ENCODE measurements around the gene HMGN3. TPM values are rescaled to one million over a fixed set of nuclear protein-coding genes. Genes with fewer than 3 reads are reported as not detected.

Gene HMGN3
- total RNA-seq, 1 donor from 2014 or later = 42.3 TPM

- Histone ChIP-seq H3K27me3 (ENCODE audit: control insufficient read depth in 3 of 3, insufficient read depth in 3 of 3, low read length in 3 of 3) (no peaks in the 10 kb centered on the region), H3K4me1 (ENCODE audit: control insufficient read depth in 3 of 3, insufficient read depth in 3 of 3, low read length in 3 of 3) (no peaks in the 10 kb centered on the region), H3K9me3 (ENCODE audit: control insufficient read depth in 3 of 3, low read length in 3 of 3) (no peaks in the 10 kb centered on the region), H3K9ac (ENCODE audit: low read depth in 1 of 3, low read length in 3 of 3) (no peak overlapping the region), H3K27ac (ENCODE audit: low read depth, low read length) (no peak overlapping the region), H3K4me3 (ENCODE audit: low read length in 3 of 3) (no peak overlapping the region), H3K36me3 (ENCODE audit: control insufficient read depth in 3 of 3, insufficient read depth in 3 of 3, low read length in 3 of 3) (no peaks in the 10 kb centered on the region)
Observed at GRCh38 chr6:79168695-79168980, 65.8 kb downstream of the HMGN3 start.

- H3K27ac ChIP-seq (ENCODE audit: low read depth, low read length) = no peak overlapping the region
- no peaks in the 10 kb centered on the region for H3K9me3 ChIP-seq (ENCODE audit: control insufficient read depth in 3 of 3, low read length in 3 of 3)
- no peak overlapping the region for H3K9ac ChIP-seq (ENCODE audit: low read depth in 1 of 3, low read length in 3 of 3)
- H3K36me3 ChIP-seq (ENCODE audit: control insufficient read depth in 3 of 3, insufficient read depth in 3 of 3, low read length in 3 of 3) = no peaks in the 10 kb centered on the region
- H3K4me1 ChIP-seq (ENCODE audit: control insufficient read depth in 3 of 3, insufficient read depth in 3 of 3, low read length in 3 of 3) = no peaks in the 10 kb centered on the region
- no peaks in the 10 kb centered on the region for H3K27me3 ChIP-seq (ENCODE audit: control insufficient read depth in 3 of 3, insufficient read depth in 3 of 3, low read length in 3 of 3)
- H3K4me3 ChIP-seq (ENCODE audit: low read length in 3 of 3) = no peak overlapping the region
Observed at GRCh38 chr6:79167931-79168694, 66.4 kb downstream of the HMGN3 start.

- H3K9ac ChIP-seq (ENCODE audit: low read depth in 1 of 3, low read length in 3 of 3) = no peak overlapping the region
- no peaks in the 10 kb centered on the region for H3K36me3 ChIP-seq (ENCODE audit: control insufficient read depth in 3 of 3, insufficient read depth in 3 of 3, low read length in 3 of 3)
- H3K4me3 ChIP-seq (ENCODE audit: low read length in 3 of 3) = no peak overlapping the region
- H3K27me3 ChIP-seq (ENCODE audit: control insufficient read depth in 3 of 3, insufficient read depth in 3 of 3, low read length in 3 of 3) = no peaks in the 10 kb centered on the region
- no peaks in the 10 kb centered on the region for H3K4me1 ChIP-seq (ENCODE audit: control insufficient read depth in 3 of 3, insufficient read depth in 3 of 3, low read length in 3 of 3)
- H3K27ac ChIP-seq (ENCODE audit: low read depth, low read length) = no peak overlapping the region
- H3K9me3 ChIP-seq (ENCODE audit: control insufficient read depth in 3 of 3, low read length in 3 of 3) = no peaks in the 10 kb centered on the region
Observed at GRCh38 chr6:79159846-79160245, 74.6 kb downstream of the HMGN3 start.

- no peaks in the 10 kb centered on the region for H3K4me1 ChIP-seq (ENCODE audit: control insufficient read depth in 3 of 3, insufficient read depth in 3 of 3, low read length in 3 of 3)
- no peak overlapping the region for H3K4me3 ChIP-seq (ENCODE audit: low read length in 3 of 3)
- H3K9ac ChIP-seq (ENCODE audit: low read depth in 1 of 3, low read length in 3 of 3) = no peak overlapping the region
- H3K27me3 ChIP-seq (ENCODE audit: control insufficient read depth in 3 of 3, insufficient read depth in 3 of 3, low read length in 3 of 3) = no peaks in the 10 kb centered on the region
- H3K9me3 ChIP-seq (ENCODE audit: control insufficient read depth in 3 of 3, low read length in 3 of 3) = no peaks in the 10 kb centered on the region
- H3K27ac ChIP-seq (ENCODE audit: low read depth, low read length) = no peak overlapping the region
- no peaks in the 10 kb centered on the region for H3K36me3 ChIP-seq (ENCODE audit: control insufficient read depth in 3 of 3, insufficient read depth in 3 of 3, low read length in 3 of 3)
Observed at GRCh38 chr6:79158856-79159516, 75.5 kb downstream of the HMGN3 start.

GRCh38 chr6:79157961-79158644, 76.4 kb downstream of the HMGN3 start:
- Histone ChIP-seq H3K27ac (ENCODE audit: low read depth, low read length) (no peak overlapping the region), H3K9ac (ENCODE audit: low read depth in 1 of 3, low read length in 3 of 3) (no peak overlapping the region), H3K27me3 (ENCODE audit: control insufficient read depth in 3 of 3, insufficient read depth in 3 of 3, low read length in 3 of 3) (no peaks in the 10 kb centered on the region), H3K36me3 (ENCODE audit: control insufficient read depth in 3 of 3, insufficient read depth in 3 of 3, low read length in 3 of 3) (no peaks in the 10 kb centered on the region), H3K4me3 (ENCODE audit: low read length in 3 of 3) (no peak overlapping the region), H3K4me1 (ENCODE audit: control insufficient read depth in 3 of 3, insufficient read depth in 3 of 3, low read length in 3 of 3) (no peaks in the 10 kb centered on the region), H3K9me3 (ENCODE audit: control insufficient read depth in 3 of 3, low read length in 3 of 3) (no peaks in the 10 kb centered on the region)

- no peaks in the 10 kb centered on the region for H3K9me3 ChIP-seq (ENCODE audit: control insufficient read depth in 3 of 3, low read length in 3 of 3)
- H3K27ac ChIP-seq (ENCODE audit: low read depth, low read length) = no peak overlapping the region
- H3K4me1 ChIP-seq (ENCODE audit: control insufficient read depth in 3 of 3, insufficient read depth in 3 of 3, low read length in 3 of 3) = peaks cover 0 to 7% (median 3%) of the 10 kb centered on the region in 3 donors
- no peak overlapping the region for H3K4me3 ChIP-seq (ENCODE audit: low read length in 3 of 3)
- H3K27me3 ChIP-seq (ENCODE audit: control insufficient read depth in 3 of 3, insufficient read depth in 3 of 3, low read length in 3 of 3) = no peaks in the 10 kb centered on the region
- no peak overlapping the region for H3K9ac ChIP-seq (ENCODE audit: low read depth in 1 of 3, low read length in 3 of 3)
- H3K36me3 ChIP-seq (ENCODE audit: control insufficient read depth in 3 of 3, insufficient read depth in 3 of 3, low read length in 3 of 3) = no peaks in the 10 kb centered on the region
Observed at GRCh38 chr6:79152269-79152737, 82.2 kb downstream of the HMGN3 start.

Other genes starting within 250 kb of the HMGN3 start
- gene PHIP, start 156.4 kb downstream of the HMGN3 start, total RNA-seq = 22.4 TPM